B cell (primary cell): ENCODE measurements around the gene CEP131.

Experiments
- CTCF ChIP-seq: fragments of 200-600 bp; IDR thresholded peaks from one replicate; pipeline ENCODE4 v1.8.0; 2022; ENCODE audit warnings: antibody characterized with exemption, mild to moderate bottlenecking
- EZH2 ChIP-seq: IDR thresholded peaks from 2 replicates; pipeline ENCODE4 v1.6.1; 2012; ENCODE audit warnings: borderline replicate concordance, low read depth, mild to moderate bottlenecking, moderate library complexity, low read length; ENCODE audit not compliant: insufficient read depth, poor library complexity, severe bottlenecking

- no peak for TF ChIP-seq CTCF
- TF ChIP-seq EZH2, result no peak
Measured at GRCh38 chr17:81228834-81229665, 6.3 kb upstream of the CEP131 start.
